GM18951 (cell line): Measurements from ENCODE around the gene RGS3.
"Not testable (repeated sequence)": the region's sequence is repeated elsewhere in the genome, so short reads cannot be mapped to it uniquely, and the experiment has no call there.

Experiments
- POLR2A ChIP-seq: IDR thresholded peaks from 4 replicates; pipeline ENCODE4 v1.6.1; 2011; ENCODE audit warnings: mild to moderate bottlenecking; ENCODE audit not compliant: insufficient read length, insufficient read depth; ENCODE audit errors: extremely low read depth
- in situ Hi-C: fragments of 300-500 bp; cut with MboI; formaldehyde crosslinking; loops from one replicate; pipeline ENCODE4 v1.12.0; 2022; ENCODE audit warnings: low sequenced_read_pairs, mixed read lengths, inconsistent platforms; ENCODE audit not compliant: unreplicated experiment

Gene RGS3

GRCh38 chr9:113488490-113488889 is 25.0 kb downstream of the RGS3 start:
- in situ Hi-C loops, result no loop called here
- no peak for TF ChIP-seq POLR2A

GRCh38 chr9:113491147-113491546 is 27.6 kb downstream of the RGS3 start:
- in situ Hi-C loops, result not testable (repeated sequence)

DNA sequence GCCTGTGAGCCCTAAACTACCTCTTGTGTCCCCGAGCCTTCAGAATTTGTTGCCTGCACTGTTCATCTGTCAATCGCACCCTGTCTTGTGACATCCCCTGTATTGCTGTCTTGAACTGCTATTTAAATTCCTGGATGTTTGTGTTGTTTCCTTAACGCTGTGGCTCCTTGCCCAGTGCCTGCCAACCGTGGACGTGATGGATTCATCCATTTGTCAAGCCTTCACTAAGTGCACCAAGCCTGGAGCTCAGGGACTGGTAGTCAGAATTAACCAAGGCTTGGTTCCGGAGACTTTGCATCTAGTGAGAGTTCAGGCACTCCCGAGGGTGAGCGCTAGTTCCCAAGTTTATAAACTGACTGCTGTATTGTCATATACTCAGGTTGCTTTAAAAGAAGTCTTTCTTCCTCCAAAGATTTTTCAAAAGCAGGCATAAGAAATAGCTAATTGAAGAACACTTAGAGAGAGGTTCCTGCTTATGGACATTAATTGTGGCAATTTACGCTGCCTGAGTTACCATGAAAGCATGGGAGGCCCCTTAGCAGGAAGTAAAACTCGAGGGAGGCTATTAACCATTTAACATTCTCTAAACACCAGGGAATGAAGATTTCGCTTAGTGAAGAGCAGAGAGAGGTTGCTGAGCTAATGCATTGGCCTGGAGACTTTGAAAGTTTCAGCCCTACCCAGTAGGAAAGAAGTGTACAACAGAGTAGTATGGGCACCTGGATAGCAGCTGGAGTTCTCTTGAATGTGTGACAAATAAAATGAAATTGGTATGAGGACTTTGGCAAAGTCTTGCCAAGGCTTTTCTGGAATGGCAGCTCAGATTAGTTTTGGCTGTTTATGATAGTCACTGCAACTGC is 29.0 kb downstream of the RGS3 start:
- TF ChIP-seq POLR2A, result no peak
- in situ Hi-C loops, result no loop called here

GRCh38 chr9:113493203-113493520 is 29.6 kb downstream of the RGS3 start:
- in situ Hi-C loops, result no loop called here
- no peak for TF ChIP-seq POLR2A

DNA sequence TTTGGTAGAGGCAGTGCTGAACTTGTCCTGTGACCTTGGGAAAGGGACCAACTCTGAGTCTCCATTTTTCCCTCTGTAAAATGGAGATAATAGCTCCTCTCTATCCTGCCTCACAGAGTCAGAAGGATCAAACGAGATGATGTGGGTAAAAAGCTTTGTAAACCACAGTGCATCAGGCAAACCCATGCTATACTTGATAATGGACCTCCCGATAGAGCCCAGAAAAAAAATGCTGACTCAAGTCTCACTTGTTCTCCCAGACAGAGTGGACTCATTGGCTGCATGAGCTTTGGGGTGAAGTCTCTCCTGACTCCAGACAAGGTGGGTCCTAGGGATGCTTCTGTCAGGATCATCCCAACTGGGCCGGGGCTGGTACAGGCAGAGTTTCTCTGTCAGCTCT is 32.0 kb downstream of the RGS3 start:
- in situ Hi-C loops, result no loop called here
- TF ChIP-seq POLR2A, result no peak

- in situ Hi-C loops, result no loop called here
- TF ChIP-seq POLR2A, result no peak
Observed at GRCh38 chr9:113497051-113497450, 33.5 kb downstream of the RGS3 start.

DNA sequence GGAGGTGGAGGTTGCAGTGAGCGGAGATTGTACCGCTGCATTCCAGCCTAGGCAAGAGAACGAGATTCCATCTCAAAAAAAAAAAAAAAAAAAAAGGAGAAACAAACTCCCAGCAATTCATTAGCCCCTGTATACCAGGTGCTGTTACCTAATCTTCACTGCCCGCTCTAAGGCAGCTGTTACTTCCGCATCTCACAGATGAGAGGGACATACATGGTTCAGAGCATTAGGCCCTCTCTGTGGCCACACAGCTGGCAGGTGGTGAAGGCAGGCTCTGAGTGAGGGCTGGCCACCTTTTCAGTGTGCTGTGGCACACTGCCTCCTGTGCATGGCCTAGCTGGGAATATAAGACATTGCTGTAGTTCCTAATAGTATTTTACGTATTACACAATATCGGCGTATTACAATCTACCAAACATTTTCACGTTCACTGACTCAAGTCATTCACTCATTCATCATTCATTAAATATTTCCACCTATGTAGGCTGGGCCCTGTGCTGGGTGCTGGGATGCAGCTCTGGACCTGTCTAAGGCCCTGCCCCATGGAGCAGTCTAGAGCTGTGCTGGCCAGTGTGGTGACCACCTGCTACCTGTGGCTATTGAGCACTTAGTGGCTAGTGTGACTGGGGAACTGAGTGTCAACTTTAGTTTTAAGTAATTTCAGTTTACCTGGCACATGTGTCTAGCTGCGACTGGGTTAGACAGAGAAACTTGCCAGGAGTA is 35.8 kb downstream of the RGS3 start:
- in situ Hi-C loops, result no loop called here
- no peak for TF ChIP-seq POLR2A

DNA sequence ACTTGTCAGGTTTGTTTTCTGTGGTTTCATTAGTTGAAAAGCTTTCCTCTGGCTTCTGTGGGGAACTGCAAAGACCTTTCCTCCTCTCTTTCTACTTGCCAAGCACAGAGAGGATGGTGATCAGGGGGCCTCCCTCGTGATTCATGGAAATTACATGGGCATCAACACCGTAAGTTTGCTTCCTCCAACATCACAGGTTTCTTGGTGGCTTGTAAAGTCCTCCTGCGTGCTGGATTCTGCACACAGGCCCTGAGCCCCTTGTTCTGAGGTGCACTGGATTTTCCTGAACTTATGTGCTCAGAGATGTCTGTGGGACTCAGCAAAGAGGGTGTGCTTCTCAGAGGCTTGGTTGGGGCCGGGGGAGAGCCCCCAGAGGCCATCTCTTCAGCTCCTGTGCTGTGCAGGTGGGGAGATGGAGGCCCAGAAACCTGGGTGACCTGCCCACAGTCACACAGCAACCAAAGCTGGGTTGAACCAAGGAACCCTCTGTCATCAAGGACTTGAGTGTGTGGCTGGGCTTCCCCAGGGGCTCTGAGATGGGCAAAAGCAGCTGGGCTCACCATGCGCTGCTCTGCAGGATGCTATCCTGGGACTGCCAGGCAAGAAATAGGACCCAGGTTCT is 36.5 kb downstream of the RGS3 start:
- TF ChIP-seq POLR2A, result no peak
- in situ Hi-C loops, result no loop called here

GRCh38 chr9:113501129-113501686 is 37.7 kb downstream of the RGS3 start:
- TF ChIP-seq POLR2A, result no peak
- in situ Hi-C loops, result no loop called here

- no peak for TF ChIP-seq POLR2A
Observed at GRCh38 chr9:113501852-113502251, 38.3 kb downstream of the RGS3 start.

DNA sequence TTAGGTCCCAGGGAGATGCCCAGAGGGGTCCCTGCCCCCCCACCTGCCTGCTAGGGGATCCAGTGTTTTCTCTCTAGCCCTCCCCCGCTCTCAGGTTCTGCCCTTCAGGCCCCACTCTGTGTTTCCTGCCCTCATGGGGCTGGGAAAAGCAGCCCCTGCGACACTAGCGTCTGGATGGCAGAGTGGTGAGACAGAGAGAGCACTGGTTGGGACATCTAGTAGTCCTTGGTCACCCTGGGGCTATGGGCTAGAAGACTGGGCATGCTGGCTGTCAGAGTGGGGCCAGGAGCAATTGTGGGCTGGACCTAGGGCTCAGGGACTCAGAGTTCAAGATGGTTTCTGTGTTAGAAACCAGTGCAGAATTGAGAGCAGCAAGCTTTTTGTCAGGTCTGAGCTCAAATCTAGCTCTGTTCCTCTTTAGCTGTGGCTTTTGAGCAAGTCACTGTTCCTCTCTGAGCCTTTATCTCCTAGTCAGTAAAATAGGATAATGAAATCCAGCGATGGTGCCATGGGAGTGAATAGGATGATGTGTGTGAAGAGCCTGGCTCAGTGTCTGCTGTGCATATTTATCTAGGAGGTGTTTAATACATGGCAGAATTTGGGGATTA is 39.0 kb downstream of the RGS3 start:
- no peak for TF ChIP-seq POLR2A

More at GRCh38 chr9:113501852-113502251, 38.3 kb downstream of the RGS3 start:
- in situ Hi-C loops, result no loop called here

GRCh38 chr9:113503131-113503541 is 39.6 kb downstream of the RGS3 start:
- TF ChIP-seq POLR2A, result no peak
- in situ Hi-C loops, result no loop called here

More for the DNA sequence above, 39.0 kb downstream of the RGS3 start:
- in situ Hi-C loops, result no loop called here

GRCh38 chr9:113503613-113504211 is 40.2 kb downstream of the RGS3 start:
- TF ChIP-seq POLR2A, result no peak
- in situ Hi-C loops, result no loop called here
